HS-5 (cell line): Measurements from ENCODE around the gene STOX2.

Source experiments
- DNase-seq: peaks from one replicate; pipeline ENCODE4 v3.0.0-alpha.2; 2012; ENCODE audit warnings: low read depth

Gene STOX2, protein sequence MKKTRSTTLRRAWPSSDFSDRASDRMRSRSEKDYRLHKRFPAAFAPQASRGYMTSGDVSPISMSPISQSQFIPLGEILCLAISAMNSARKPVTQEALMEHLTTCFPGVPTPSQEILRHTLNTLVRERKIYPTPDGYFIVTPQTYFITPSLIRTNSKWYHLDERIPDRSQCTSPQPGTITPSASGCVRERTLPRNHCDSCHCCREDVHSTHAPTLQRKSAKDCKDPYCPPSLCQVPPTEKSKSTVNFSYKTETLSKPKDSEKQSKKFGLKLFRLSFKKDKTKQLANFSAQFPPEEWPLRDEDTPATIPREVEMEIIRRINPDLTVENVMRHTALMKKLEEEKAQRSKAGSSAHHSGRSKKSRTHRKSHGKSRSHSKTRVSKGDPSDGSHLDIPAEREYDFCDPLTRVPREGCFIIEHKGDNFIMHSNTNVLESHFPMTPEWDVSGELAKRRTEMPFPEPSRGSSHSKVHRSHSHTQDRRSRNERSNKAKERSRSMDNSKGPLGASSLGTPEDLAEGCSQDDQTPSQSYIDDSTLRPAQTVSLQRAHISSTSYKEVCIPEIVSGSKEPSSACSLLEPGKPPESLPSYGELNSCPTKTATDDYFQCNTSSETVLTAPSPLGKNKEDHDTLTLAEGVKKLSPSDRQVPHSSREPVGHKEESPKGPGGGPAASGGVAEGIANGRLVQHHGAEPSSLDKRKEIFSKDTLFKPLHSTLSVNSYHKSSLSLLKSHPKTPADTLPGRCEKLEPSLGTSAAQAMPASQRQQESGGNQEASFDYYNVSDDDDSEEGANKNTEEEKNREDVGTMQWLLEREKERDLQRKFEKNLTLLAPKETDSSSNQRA (N-terminal part only)

DNA sequence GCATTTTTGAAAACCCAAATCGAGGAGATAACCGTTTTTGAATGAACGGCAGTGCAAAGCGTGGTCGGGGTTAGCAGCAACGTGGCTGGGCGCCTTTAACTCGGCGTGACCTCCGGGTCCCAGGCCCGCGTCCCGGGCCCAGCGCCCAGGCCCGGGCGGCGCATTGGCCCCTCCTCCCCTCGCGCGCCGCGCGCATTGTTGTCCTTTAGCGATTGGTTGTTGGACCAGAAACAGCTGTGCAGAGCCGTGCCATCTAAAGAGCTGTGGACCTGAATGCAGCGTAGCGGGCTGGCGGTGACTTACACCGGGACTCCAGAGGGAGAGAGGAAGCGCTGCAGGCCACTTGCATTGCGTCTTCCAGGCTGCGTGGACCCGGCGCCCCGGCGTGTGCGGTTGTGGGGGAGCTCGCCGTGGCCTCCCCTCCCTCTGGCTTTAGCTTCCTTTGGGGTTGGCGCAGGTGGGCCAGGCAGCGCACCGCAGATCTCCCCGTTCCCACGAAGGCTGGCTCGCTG lies at the start of gene STOX2:
TSS of gene STOX2 (plus strand) at position 227 of the 512 bp plus-strand sequence. CDS start 1,484 bp downstream, outside the sequence.
- DNase-seq: no peak

DNA sequence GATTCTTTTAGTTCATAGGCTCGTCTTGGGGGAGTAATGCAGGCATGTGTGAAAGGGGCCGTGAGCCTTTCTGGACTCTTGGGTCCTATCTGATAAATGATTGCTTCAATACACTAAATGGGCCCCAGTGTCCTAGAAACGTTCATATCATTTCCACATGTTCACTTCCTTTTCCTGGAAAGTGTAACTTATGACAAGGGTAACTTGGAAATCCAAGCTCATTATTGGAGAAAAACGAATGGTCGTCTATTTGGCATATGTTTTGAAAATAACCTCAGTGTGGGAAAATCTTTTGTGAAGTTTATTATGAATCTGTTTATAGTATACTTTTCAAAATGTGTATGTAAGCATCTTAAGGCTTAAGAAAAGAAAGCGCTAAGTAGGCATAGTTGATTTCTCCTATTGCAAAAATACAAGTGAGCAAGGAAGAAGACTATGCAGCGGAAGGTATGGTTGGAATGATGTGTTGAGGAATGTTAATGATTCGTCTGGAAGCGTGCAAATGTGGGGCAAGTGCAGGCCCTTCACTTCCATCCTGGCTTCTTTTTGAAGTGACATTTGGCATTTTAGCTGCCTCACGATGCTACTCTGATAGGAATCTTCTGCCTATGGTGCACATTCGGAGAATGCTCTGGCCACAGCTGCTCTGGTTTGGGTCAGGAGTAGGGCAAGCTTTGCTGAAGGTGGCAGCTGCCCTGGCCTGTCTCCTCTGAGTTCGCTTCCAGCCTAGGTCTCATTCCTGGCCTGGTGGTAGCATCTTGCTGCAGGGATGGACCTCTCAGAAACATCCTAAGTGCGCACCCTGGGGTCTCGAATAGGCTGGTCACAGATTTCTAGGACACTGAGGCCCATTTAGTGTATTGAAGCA lies 49.5 kb upstream of the STOX2 start:
- DNase-seq: no peak

- no peak for DNase-seq
Measured at GRCh38 chr4:183857040-183857439, 48.1 kb upstream of the STOX2 start.

GRCh38 chr4:183858011-183858615 lies 47.0 kb upstream of the STOX2 start:
- DNase-seq: no peak

GRCh38 chr4:183860119-183860518 lies 45.0 kb upstream of the STOX2 start:
- no peak for DNase-seq

DNA sequence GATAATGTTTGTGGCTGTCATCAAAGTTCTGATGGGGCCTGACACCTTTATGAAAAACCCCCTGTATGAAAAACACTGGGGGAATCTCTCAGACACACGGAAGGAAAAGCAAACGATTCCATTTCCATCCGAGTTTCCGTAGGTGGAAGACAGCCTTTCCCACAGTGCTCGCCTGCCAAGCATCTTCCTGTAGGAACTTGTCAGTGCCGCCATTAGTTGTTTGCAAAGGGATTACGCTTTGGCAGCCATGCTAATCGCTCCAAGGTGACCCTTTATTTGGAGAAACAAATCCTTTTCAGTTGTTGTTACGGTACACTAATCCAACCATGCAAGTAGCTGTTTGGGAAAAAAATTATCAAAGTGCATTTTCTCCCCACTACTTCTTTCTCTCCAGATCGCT lies 44.4 kb upstream of the STOX2 start:
- DNase-seq: no peak

- no peak for DNase-seq
Measured at GRCh38 chr4:183861426-183861825, 43.7 kb upstream of the STOX2 start.

DNA sequence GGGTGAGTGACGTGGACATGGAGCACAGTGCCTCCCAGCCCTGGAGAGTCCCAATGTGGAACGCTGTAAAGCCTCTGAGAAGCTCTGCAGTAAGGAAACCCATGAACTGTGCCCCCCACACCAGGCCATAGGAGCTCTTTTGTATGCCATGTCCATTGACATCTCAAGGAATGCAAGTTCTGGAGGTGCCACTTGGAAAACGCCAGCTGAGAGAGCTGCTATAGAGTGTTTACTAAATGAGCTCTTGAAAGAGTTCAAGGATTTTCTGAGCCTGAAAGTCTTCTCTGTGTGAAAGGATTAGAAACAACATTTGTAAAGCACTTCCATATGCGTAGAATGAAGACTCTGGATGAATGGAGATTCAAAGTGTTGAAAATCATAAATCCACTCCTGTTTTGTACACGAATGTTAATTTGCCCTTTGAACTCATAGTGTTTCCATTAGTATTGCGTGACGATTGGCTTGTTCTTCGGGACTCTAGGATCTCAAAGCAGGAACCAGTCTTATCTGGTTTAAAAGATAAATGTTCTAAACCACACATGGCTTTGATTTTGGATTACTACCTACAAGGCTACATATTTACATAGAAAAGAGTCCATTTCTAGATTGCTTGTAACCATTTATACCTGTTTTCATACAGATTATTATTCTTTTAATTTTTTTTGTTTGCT lies 41.8 kb upstream of the STOX2 start:
- no peak for DNase-seq

DNA sequence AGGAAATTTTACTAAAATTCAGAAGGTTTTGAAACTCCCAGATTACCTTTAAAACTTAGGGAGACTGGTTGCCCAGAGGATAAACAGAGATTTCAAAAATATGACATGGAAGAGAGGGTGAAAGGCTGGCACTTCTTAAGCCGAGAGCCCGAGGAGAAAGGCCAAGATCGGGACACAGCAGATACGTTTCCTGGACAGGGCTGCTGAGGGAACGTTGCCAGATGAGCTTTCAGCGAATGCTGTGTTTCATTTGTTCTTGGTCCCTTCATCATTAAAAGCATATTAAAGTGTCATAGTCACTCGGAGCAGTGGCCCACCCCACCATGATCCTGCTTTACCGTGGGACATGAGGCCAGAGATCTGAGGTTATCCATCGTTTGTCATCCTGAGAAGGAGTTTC lies 37.9 kb upstream of the STOX2 start:
- no peak for DNase-seq

DNA sequence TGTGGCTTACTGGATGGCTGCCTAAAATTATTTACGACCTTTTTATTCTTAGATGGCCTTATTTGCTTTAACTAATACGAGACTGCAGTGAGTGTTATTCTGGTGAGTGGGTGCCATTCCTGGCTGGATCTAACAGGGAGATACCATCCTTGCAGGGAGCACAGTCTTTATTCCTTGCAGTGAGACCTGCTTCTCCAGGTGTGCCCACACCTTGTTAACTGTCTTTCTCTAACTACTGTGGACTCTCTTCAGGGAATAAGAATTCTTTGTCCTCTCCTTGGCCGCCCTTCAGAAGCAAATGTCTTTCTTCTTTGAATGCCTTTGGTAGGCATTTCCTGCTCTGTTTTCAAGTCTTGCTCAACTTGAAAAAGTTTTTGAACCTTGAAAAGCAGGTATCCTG lies 34.1 kb upstream of the STOX2 start:
- DNase-seq: no peak

DNA sequence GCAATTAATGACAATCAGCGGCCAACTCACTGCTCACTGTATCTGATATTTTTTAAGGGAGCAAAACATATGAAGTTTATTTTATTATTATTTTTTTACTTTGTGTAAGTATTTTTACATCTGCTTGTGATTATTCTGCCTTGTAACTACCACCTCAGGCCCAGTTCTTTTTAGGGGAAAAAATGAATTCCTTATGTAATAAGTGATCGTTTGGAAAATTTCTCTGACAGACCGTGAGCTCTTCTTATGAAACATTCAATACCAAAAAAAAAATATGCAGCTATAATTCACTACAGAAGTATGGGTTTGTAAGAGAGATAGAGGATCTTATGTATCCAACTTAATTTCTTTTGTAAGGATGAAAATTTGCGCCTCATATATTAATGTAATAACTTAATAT lies 33.5 kb upstream of the STOX2 start:
- no peak for DNase-seq

DNA sequence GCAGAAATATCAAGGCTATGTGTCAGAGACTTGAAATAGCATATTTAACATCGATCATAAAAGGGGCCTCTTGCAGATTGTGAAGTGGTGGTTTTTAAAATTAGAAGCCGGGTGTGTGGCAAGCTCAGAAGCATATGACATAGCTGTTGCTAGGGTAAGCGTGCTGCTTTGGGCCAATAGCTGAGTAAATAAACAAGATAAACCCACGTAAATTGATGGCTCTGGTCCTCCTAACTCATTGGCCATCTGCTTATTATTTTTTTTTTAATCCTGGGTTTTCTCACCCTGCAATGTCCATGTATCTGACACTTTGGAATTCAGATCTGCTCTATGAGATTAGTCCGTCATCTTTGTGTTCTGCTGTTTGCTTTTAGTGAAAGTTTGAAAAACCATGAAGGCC lies 32.6 kb upstream of the STOX2 start:
- DNase-seq: no peak

DNA sequence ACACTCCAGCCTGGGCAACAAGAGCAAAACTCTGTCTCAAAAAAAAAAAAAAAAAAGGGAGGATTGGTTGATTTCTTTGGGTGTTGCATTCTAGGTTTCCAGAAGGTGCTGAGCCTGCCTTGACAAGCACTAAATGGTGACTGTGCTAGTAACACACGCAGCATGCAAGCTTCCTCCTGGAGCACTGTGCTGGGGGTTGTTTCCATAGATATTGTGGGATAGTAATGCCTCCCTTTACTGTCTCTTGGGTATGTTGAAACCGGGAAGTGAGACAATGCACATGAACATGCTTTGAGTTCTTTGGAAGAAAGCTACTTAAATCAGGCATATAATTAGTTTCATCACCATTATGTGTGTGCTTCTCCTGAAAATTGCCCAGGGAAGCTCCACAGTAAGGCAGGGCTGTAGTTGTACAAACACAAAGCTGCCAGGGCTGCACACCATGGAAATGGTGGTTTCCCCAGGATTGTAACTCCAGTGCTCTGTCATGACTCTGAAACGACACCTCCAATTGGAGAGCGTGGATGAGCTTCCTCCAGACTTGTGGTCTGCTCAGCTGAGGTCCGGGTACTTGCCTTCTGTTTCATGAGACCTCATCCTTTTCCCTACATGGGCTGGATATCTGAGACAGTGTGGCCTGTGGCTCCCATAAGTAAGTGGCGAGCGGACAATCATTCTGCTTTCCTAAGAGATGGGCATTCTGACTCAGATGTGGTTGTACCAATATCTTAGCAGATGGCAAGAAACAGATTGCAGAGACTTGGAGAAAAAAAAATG lies 31.5 kb upstream of the STOX2 start:
- peak; percentile 3 for DNase-seq

DNA sequence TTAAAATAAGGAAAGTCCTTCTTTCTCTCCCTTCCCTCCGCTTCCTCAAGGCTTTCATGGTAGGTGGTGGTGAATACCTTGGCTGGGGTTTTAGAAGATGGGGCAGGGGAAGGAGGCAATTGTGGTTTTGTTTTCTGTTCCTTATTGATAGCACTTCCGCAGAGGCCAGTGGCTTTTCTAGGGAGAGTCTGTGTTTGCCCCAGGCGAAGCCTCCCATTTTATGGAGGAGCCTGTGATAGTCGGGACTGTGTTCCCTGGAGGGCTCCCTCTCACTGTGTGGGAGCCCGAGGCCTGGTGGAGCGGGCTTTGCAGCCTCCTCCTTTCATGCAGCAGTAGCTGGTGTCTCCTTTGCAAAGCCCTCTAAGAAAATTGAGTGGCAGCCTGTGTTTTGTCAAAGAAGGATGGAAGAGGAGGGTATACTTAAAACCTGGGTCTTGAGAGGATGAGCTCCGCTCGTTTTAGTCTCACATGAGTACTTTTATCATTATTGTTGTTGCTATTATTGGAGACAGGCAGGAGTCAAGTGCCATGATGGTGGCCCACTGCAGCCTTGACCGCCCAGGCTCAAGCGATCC lies 29.8 kb upstream of the STOX2 start:
- DNase-seq: no peak

DNA sequence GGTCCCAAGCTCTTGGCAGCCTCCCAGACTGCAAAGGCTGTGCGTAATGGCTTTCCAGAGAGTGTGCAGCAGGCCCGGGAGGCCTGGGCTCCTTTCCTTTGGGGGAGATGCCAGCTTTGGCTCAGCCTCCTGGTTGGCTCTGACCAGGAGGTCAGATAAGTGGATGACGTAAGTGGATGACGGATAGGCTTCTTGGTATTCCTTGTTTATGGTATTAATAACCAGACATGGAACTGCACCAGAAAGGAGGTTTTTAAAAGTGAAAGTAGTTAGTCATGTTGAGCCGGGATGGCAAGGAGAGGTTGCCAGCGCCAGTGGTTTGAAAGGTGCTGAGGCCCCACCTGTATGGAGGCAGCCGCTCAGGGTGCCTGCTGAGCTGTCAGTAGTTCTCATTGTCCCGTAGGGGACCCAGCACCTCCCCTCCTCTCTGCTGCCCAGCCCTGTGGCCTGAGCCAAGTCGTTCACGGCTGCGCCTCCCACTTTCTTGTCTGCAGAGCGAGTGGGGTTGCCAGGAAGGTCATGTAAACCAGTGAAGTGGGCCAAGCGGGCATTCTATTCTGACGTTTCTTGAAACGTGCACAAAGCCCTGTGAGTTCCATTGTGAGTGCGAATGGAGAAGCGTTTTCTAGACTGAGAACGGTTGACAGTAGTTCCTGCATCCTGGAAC lies 28.7 kb upstream of the STOX2 start:
- DNase-seq: peak; percentile 68

- no peak for DNase-seq
Measured at GRCh38 chr4:183878251-183878970, 26.7 kb upstream of the STOX2 start.

GRCh38 chr4:183885205-183885720 lies 19.8 kb upstream of the STOX2 start:
- no peak for DNase-seq

- DNase-seq: no peak
Measured at GRCh38 chr4:183887351-183887750, 17.8 kb upstream of the STOX2 start.
